ENCODE measurements around the gene GNG7. TPM values are rescaled to one million over a fixed set of nuclear protein-coding genes. Genes with fewer than 3 reads are reported as not detected.

Gene GNG7
- total RNA-seq, 1 donor, result 0.72 TPM

DNA sequence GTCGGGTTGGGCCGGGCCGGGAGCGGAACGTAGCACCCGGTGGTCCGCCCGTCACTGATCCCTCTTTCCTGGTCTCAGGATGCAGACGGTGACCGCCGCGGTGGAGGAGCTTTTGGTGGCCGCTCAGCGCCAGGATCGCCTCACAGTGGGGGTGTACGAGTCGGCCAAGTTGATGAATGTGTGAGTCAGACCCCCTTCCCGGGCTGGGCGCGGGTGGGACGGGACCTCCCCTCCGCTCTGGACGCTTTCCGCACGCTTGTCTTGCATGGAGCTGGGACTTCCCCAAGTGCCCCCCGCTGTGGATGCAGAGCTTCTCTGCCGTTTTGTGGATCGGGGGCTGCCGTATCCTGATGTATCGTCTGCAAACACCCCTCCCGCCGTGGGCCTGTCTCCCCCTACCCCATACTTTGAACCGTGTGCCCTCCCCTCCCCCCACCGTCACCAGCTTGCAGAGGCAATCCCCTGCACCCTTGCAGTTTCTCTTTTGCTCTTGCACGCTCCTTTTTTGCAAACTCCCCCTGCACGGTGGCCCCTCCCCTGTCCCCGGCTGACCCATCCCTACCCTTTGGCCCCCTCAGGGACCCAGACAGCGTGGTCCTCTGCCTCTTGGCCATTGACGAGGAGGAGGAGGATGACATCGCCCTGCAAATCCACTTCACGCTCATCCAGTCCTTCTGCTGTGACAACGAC lies 225.9 kb downstream of the GNG7 start:
- TF ChIP-seq, protein P1, sequence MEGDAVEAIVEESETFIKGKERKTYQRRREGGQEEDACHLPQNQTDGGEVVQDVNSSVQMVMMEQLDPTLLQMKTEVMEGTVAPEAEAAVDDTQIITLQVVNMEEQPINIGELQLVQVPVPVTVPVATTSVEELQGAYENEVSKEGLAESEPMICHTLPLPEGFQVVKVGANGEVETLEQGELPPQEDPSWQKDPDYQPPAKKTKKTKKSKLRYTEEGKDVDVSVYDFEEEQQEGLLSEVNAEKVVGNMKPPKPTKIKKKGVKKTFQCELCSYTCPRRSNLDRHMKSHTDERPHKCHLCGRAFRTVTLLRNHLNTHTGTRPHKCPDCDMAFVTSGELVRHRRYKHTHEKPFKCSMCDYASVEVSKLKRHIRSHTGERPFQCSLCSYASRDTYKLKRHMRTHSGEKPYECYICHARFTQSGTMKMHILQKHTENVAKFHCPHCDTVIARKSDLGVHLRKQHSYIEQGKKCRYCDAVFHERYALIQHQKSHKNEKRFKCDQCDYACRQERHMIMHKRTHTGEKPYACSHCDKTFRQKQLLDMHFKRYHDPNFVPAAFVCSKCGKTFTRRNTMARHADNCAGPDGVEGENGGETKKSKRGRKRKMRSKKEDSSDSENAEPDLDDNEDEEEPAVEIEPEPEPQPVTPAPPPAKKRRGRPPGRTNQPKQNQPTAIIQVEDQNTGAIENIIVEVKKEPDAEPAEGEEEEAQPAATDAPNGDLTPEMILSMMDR (IDR thresholded peaks at IDR 0.05; ENCODE audit: extremely low read depth, low read depth, low read length), result no peak
- no peaks in the 10 kb centered on the region for H3K9me3 ChIP-seq (ENCODE audit: low read depth, low read length)
- no peak overlapping the region for H2AFZ ChIP-seq (ENCODE audit: low read length)
- peak overlapping the region; percentile 96 for H3K4me2 ChIP-seq (ENCODE audit: insufficient read depth, low read length)
- H3K79me2 ChIP-seq (ENCODE audit: insufficient read depth, low read length), result peaks cover 28% of the 10 kb centered on the region
- DNase-seq (ENCODE audit: insufficient read length, low spot score, missing footprints), result peak; percentile 91
- peak overlapping the region; percentile 87 for H3K27ac ChIP-seq (ENCODE audit: low read depth, low read length)
- H3K36me3 ChIP-seq (ENCODE audit: insufficient read depth, low read length), result peaks cover 16% of the 10 kb centered on the region
- H3K4me1 ChIP-seq (ENCODE audit: insufficient read depth, low read length), result peaks cover 20% of the 10 kb centered on the region
- H4K20me1 ChIP-seq (ENCODE audit: insufficient read depth, low read length), result peaks cover 29% of the 10 kb centered on the region
- H3K4me3 ChIP-seq (ENCODE audit: insufficient read depth, low read length), result peak overlapping the region; percentile 100
- no peaks in the 10 kb centered on the region for H3K27me3 ChIP-seq (ENCODE audit: insufficient read depth, low read length)

- H3K27me3 ChIP-seq (ENCODE audit: insufficient read depth, low read length), result no peaks in the 10 kb centered on the region
- H3K4me3 ChIP-seq (ENCODE audit: insufficient read depth, low read length), result peak within 1 kb of the TSS; percentile 100
- peaks cover 20% of the 10 kb centered on the region for H3K4me1 ChIP-seq (ENCODE audit: insufficient read depth, low read length)
- peak; percentile 100 for DNase-seq (ENCODE audit: insufficient read length, low spot score, missing footprints)
- no peaks in the 10 kb centered on the region for H3K9me3 ChIP-seq (ENCODE audit: low read depth, low read length)
- H3K27ac ChIP-seq (ENCODE audit: low read depth, low read length), result peak within 1 kb of the TSS; percentile 87
- H2AFZ ChIP-seq (ENCODE audit: low read length), result no peak within 1 kb of the TSS
- H3K79me2 ChIP-seq (ENCODE audit: insufficient read depth, low read length), result peaks cover 28% of the 10 kb centered on the region
- H3K4me2 ChIP-seq (ENCODE audit: insufficient read depth, low read length), result peak within 1 kb of the TSS; percentile 96
- H3K36me3 ChIP-seq (ENCODE audit: insufficient read depth, low read length), result peaks cover 16% of the 10 kb centered on the region
- H4K20me1 ChIP-seq (ENCODE audit: insufficient read depth, low read length), result peaks cover 29% of the 10 kb centered on the region
- TF ChIP-seq, protein P1 (IDR thresholded peaks at IDR 0.05; ENCODE audit: extremely low read depth, low read depth, low read length), result no peak
These were observed 226.6 kb downstream of the GNG7 start, which contains the start of gene GADD45B for GRCh38 chr19:2475702-2476450. Gene GADD45B, plus strand, starts transcription at chr19:2476127. Its CDS starts 232 bp downstream, at chr19:2476359.

DNA sequence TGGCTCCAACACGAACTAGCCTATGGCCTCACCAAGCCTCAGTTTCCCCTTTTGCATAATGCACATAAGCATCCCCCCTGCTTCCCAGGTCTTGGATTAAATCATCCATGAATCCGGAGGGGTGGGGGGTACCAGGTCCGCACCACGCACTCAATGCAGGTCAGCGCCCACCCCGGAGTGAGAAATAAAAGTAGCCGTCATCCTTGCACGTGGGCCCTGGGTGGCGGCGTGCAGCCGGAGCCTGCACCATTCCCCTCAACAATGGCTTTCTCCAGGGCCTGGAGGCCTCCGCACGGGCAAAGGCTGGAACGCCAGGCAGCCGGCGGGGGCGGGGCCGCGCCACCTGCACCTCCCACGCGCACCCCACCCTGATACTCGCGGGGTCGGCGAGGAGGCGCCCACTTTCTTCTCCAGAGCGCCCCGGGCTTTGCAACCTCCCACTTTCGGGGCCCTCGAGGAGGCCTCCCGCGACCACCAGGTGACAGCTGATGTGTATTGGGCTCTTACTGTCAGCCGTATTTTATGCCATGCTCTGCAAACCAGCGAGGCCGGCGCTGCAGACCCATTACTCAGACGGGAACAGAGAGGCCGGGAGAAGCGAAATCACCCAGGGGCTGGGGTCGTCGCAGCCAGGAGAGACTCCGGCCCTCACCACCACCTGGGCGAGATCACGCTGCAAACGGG lies 227.3 kb downstream of the GNG7 start:
- peaks cover 16% of the 10 kb centered on the region for H3K36me3 ChIP-seq (ENCODE audit: insufficient read depth, low read length)
- peak overlapping the region; percentile 82 for H3K4me2 ChIP-seq (ENCODE audit: insufficient read depth, low read length)
- no peaks in the 10 kb centered on the region for H3K9me3 ChIP-seq (ENCODE audit: low read depth, low read length)
- no peaks in the 10 kb centered on the region for H3K27me3 ChIP-seq (ENCODE audit: insufficient read depth, low read length)
- H3K4me3 ChIP-seq (ENCODE audit: insufficient read depth, low read length), result peak overlapping the region; percentile 100
- peaks cover 29% of the 10 kb centered on the region for H4K20me1 ChIP-seq (ENCODE audit: insufficient read depth, low read length)
- TF ChIP-seq, protein P1 (IDR thresholded peaks at IDR 0.05; ENCODE audit: extremely low read depth, low read depth, low read length), result no peak
- peak overlapping the region; percentile 77 for H3K27ac ChIP-seq (ENCODE audit: low read depth, low read length)
- H3K79me2 ChIP-seq (ENCODE audit: insufficient read depth, low read length), result peaks cover 28% of the 10 kb centered on the region
- H2AFZ ChIP-seq (ENCODE audit: low read length), result no peak overlapping the region
- peaks cover 20% of the 10 kb centered on the region for H3K4me1 ChIP-seq (ENCODE audit: insufficient read depth, low read length)
- peak; percentile 89 for DNase-seq (ENCODE audit: insufficient read length, low spot score, missing footprints)

Measured in osteoblast (primary cell).